HepG2 (cell line): ENCODE results near the gene UNC13D. TPM values are rescaled to one million over a fixed set of nuclear protein-coding genes. Genes with fewer than 3 reads are reported as not detected.

Experiments
- FOXA3 ChIP-seq: IDR thresholded peaks from 2 replicates; pipeline ENCODE4 v1.6.1; 2016; ENCODE audit warnings: missing genetic modification reagents, missing compliant biosample characterization
- HMGXB3 ChIP-seq: sonication (generic); formaldehyde crosslinking; IDR thresholded peaks from 2 replicates; pipeline ENCODE4 v1.4.0; 2020; ENCODE audit warnings: missing genetic modification reagents, borderline replicate concordance
- HNRNPLL ChIP-seq: fragments of 200-400 bp; formaldehyde crosslinking; IDR thresholded peaks from 2 replicates; pipeline ENCODE4 v1.6.1; 2017; ENCODE audit warnings: mild to moderate bottlenecking, low read depth, low read length; ENCODE audit not compliant: poor library complexity, severe bottlenecking
- KAT8 ChIP-seq: IDR thresholded peaks from 2 replicates; pipeline ENCODE4 v1.6.1; 2016; ENCODE audit warnings: missing genetic modification reagents, missing compliant biosample characterization
- POLR2A ChIP-seq, 2 experiments: IDR thresholded peaks; 2 replicates each; pipeline ENCODE4 v1.6.1; 2011; ENCODE audit warnings: low read depth in 2 of 2, low read length in 2 of 2, mild to moderate bottlenecking in 1 of 2, moderate library complexity in 1 of 2; ENCODE audit not compliant: insufficient read depth in 1 of 2
- RXRB ChIP-seq: IDR thresholded peaks from 2 replicates; pipeline ENCODE4 v1.6.1; 2016; ENCODE audit warnings: borderline replicate concordance, missing genetic modification reagents, missing compliant biosample characterization
- SOX13 ChIP-seq, 3 experiments: fragments of 450-650 bp in 1 of 3; sonication (generic) in 1 of 3; formaldehyde crosslinking in 1 of 3; IDR thresholded peaks in 2 of 3; conservative IDR thresholded peaks in 1 of 3; 2 replicates each; pipeline versions ENCODE4 v1.5.0 to v1.6.1; 2016 to 2020; ENCODE audit warnings: antibody characterized with exemption in 1 of 3, mild to moderate bottlenecking in 1 of 3, missing compliant biosample characterization in 1 of 3, missing genetic modification reagents in 1 of 3, moderate library complexity in 1 of 3
- ZKSCAN8 ChIP-seq: IDR thresholded peaks from 2 replicates; pipeline ENCODE4 v1.6.1; 2016; ENCODE audit warnings: borderline replicate concordance, missing genetic modification reagents, missing compliant biosample characterization
- ZMAT3 ChIP-seq: sonication (generic); formaldehyde crosslinking; conservative IDR thresholded peaks from 2 replicates; pipeline ENCODE4 v1.7.0; 2021; ENCODE audit warnings: missing genetic modification reagents
- ZNF180 ChIP-seq: sonication (generic); formaldehyde crosslinking; IDR thresholded peaks from 2 replicates; pipeline ENCODE4 v1.4.0; 2020; ENCODE audit warnings: low read depth, missing genetic modification reagents, borderline replicate concordance
- ZNF331 ChIP-seq: sonication (generic); formaldehyde crosslinking; IDR thresholded peaks from 2 replicates; pipeline ENCODE4 v1.4.0; 2020; ENCODE audit warnings: missing genetic modification reagents
- ZNF337 ChIP-seq: sonication (generic); formaldehyde crosslinking; IDR thresholded peaks from 2 replicates; pipeline ENCODE4 v1.5.1; 2020; ENCODE audit warnings: missing genetic modification reagents, low read depth, mild to moderate bottlenecking, borderline replicate concordance
- ZNF383 ChIP-seq: sonication (generic); formaldehyde crosslinking; IDR thresholded peaks from 2 replicates; pipeline ENCODE4 v1.4.0; 2020; ENCODE audit warnings: missing genetic modification reagents, mild to moderate bottlenecking, borderline replicate concordance
- ZNF607 ChIP-seq: sonication (generic); formaldehyde crosslinking; IDR thresholded peaks from 2 replicates; pipeline ENCODE4 v1.5.1; 2020; ENCODE audit warnings: missing genetic modification reagents, mild to moderate bottlenecking, borderline replicate concordance
- ZNF720 ChIP-seq: sonication (generic); formaldehyde crosslinking; IDR thresholded peaks from 2 replicates; pipeline ENCODE4 v1.4.0; 2020; ENCODE audit warnings: missing genetic modification reagents
- ZSCAN9 ChIP-seq: IDR thresholded peaks from 2 replicates; pipeline ENCODE4 v1.6.1; 2016; ENCODE audit warnings: borderline replicate concordance
- polyA plus RNA-seq, 8 experiments: library from polyadenylated mRNA; depleted of rRNA in 3 of 8; stranded (reverse) in 7 of 8; unstranded in 1 of 8; fragments of >200 nt; fragmentation: Illumina TruSeq in 4 of 8; extraction: Trizol in 4 of 8; gene quantifications; 2 replicates each; pipeline versions ENCODE4 v1.2.1 to v1.2.3, GENCODE V29; 2011 to 2016; ENCODE audit warnings: low read depth in 4 of 8, missing spikeins in 1 of 8, mixed read lengths in 1 of 8; ENCODE audit not compliant: insufficient read depth in 1 of 8
- total RNA-seq, 5 experiments: library from RNA; depleted of rRNA; stranded (reverse); fragments of >200 nt; fragmentation: Illumina TruSeq; extraction: Trizol; gene quantifications; 2 replicates each; pipeline ENCODE4 v1.2.3, GENCODE V29; 2016; ENCODE audit warnings: low read depth in 1 of 5
- TF ChIP-seq, protein P1 (sequence below): sonication (generic); formaldehyde crosslinking; IDR thresholded peaks from 2 replicates; pipeline ENCODE4 v1.4.0; 2020; ENCODE audit warnings: mild to moderate bottlenecking, missing genetic modification reagents, borderline replicate concordance
- TF ChIP-seq, protein P2 (sequence below): sonication (generic); formaldehyde crosslinking; IDR thresholded peaks from 2 replicates; pipeline ENCODE4 v1.8.0; 2022; ENCODE audit warnings: missing genetic modification reagents, low read depth, mild to moderate bottlenecking, borderline replicate concordance

Gene UNC13D
- total and polyA plus RNA-seq, 2 of the 13 experiments (the other 11 are each of a cell fraction or from before 2014, with no cell fraction given), result 29.7 to 42.7 TPM

DNA sequence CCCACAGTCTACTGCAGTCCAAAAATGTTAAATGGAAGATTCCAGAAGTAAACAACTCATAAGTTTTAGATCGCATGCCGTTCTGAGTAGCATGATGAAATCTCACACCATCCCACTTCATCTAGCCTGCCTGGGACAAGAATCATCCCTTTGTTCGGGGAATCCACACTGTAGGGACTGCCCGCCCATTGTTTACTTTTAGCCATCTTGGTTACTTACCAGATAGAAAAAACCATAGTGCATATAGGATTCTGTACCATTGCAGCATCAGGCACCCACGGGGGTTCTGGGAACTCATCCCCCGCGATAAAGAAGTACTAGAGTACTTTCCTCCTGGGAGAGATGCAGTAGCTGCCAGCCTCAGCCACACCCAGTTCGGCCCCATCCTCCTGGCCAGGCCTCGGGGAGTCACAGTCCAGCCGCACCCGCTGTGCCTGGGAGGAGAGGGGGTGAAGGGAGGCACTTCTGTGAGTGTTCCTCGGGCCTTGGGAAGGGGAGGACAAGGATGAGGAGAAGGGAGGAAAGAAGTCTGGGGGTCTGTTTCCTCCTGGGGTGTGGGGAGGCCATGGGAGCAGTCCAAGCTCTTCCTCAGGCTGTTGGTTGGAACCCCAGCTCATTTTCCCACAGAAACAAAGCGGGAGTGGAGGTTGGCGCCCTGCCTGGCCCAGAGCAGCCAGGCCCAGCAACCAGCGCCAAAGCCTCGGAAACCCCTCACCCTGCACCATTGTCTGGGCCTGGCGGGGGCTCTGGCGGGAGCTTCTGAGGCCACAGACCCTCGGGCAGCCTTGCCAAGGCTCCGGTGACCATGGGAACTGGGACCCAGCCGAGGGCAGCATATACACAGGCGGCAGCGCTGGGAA lies 25.3 kb upstream of the UNC13D start (continued):
- TF ChIP-seq, protein P1, sequence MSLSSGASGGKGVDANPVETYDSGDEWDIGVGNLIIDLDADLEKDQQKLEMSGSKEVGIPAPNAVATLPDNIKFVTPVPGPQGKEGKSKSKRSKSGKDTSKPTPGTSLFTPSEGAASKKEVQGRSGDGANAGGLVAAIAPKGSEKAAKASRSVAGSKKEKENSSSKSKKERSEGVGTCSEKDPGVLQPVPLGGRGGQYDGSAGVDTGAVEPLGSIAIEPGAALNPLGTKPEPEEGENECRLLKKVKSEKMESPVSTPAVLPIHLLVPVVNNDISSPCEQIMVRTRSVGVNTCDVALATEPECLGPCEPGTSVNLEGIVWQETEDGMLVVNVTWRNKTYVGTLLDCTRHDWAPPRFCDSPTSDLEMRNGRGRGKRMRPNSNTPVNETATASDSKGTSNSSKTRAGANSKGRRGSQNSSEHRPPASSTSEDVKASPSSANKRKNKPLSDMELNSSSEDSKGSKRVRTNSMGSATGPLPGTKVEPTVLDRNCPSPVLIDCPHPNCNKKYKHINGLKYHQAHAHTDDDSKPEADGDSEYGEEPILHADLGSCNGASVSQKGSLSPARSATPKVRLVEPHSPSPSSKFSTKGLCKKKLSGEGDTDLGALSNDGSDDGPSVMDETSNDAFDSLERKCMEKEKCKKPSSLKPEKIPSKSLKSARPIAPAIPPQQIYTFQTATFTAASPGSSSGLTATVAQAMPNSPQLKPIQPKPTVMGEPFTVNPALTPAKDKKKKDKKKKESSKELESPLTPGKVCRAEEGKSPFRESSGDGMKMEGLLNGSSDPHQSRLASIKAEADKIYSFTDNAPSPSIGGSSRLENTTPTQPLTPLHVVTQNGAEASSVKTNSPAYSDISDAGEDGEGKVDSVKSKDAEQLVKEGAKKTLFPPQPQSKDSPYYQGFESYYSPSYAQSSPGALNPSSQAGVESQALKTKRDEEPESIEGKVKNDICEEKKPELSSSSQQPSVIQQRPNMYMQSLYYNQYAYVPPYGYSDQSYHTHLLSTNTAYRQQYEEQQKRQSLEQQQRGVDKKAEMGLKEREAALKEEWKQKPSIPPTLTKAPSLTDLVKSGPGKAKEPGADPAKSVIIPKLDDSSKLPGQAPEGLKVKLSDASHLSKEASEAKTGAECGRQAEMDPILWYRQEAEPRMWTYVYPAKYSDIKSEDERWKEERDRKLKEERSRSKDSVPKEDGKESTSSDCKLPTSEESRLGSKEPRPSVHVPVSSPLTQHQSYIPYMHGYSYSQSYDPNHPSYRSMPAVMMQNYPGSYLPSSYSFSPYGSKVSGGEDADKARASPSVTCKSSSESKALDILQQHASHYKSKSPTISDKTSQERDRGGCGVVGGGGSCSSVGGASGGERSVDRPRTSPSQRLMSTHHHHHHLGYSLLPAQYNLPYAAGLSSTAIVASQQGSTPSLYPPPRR (CRISPR knock-in tag), result peak; percentile 77; the same call in 1 of the 2 replicates
- TF ChIP-seq HNRNPLL, result peak; percentile 51
- peak; percentile 73 for TF ChIP-seq RXRB (CRISPR knock-in tag)
- TF ChIP-seq SOX13 (IDR thresholded peaks at IDR 0.05), result no peak; the same call in 1 of the 2 replicates
- peak in 1 of 2 experiments; percentile 96; a peak in 2 of 4 replicates for TF ChIP-seq SOX13 (CRISPR knock-in tag; conservative IDR thresholded peaks at IDR 0.05 in 1 of 2, IDR thresholded peaks at IDR 0.05 in 1 of 2)
- TF ChIP-seq ZMAT3, result no peak
- TF ChIP-seq ZNF337 (CRISPR knock-in tag), result peak; percentile 54; the same call in 1 of the 2 replicates
- TF ChIP-seq KAT8 (CRISPR knock-in tag), result peak; percentile 85
- TF ChIP-seq FOXA3 (CRISPR knock-in tag), result peak; percentile 97
- no peak for TF ChIP-seq ZNF180 (CRISPR knock-in tag)
- peak in 1 of 2 experiments; percentile 86; a peak in 2 of 4 replicates for TF ChIP-seq POLR2A (IDR thresholded peaks at IDR 0.05; ENCODE audit: insufficient read depth in 1 of 2, low read depth in 2 of 2, low read length in 2 of 2)
- no peak for TF ChIP-seq ZNF720
- 0 out of 2 replicates have a peak, but pooled peaks have one; percentile 20 for TF ChIP-seq ZNF607 (CRISPR knock-in tag)
- no peak for TF ChIP-seq HMGXB3 (CRISPR knock-in tag)
- peak; percentile 83 for TF ChIP-seq ZNF331 (CRISPR knock-in tag)
- TF ChIP-seq, protein P2, sequence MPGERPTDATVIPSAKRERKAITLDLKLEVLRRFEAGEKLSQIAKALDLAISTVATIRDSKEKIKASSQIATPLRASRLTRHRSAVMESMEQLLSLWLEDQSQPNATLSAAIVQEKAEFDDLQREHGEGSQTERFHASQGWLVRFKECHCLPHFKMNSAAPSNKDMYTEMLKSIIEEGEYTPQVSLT, result no peak
- TF ChIP-seq ZKSCAN8 (CRISPR knock-in tag), result 0 out of 2 replicates have a peak, but pooled peaks have one; percentile 20
- TF ChIP-seq ZSCAN9 (CRISPR knock-in tag), result peak; percentile 80
- 0 out of 2 replicates have a peak, but pooled peaks have one; percentile 73 for TF ChIP-seq ZNF383 (CRISPR knock-in tag)
